Endothelial cell of umbilical vein (primary cell): Measurements from ENCODE around the gene IFNA8.
"Not testable (repeated sequence)": the region's sequence is repeated elsewhere in the genome, so short reads cannot be mapped to it uniquely, and the experiment has no call there.

Source experiments
- CTCF ChIP-seq, 2 donors: IDR thresholded peaks; 1 replicate in 1 of 2; 2 replicates in 1 of 2; pipeline ENCODE4 v1.5.1; 2011; ENCODE audit warnings: low read length in 2 of 2, mild to moderate bottlenecking in 2 of 2, moderate library complexity in 2 of 2, control low read depth in 1 of 2, inconsistent platforms in 1 of 2, low read depth in 1 of 2; ENCODE audit not compliant: insufficient read depth in 1 of 2; ENCODE audit errors: extremely low read depth in 1 of 2
- EZH2 ChIP-seq: IDR thresholded peaks from 2 replicates; pipeline ENCODE4 v1.6.1; 2012; ENCODE audit warnings: borderline replicate concordance, low read depth, mild to moderate bottlenecking, moderate library complexity, low read length, inconsistent platforms; ENCODE audit not compliant: severe bottlenecking
- GATA2 ChIP-seq: IDR thresholded peaks from 2 replicates; pipeline ENCODE4 v1.7.0; 2011; ENCODE audit warnings: low read depth, mild to moderate bottlenecking, moderate library complexity, mixed read lengths, low read length; ENCODE audit not compliant: insufficient read length, insufficient read depth
- JUN ChIP-seq: IDR thresholded peaks from 2 replicates; pipeline ENCODE4 v1.6.1; 2011; ENCODE audit warnings: borderline replicate concordance, low read depth; ENCODE audit not compliant: insufficient read length, insufficient read depth
- MAX ChIP-seq: IDR thresholded peaks from 2 replicates; pipeline ENCODE4 v1.6.1; 2011; ENCODE audit not compliant: insufficient read depth, insufficient read length
- POLR2A ChIP-seq: IDR thresholded peaks from 2 replicates; pipeline ENCODE4 v1.6.1; 2012; ENCODE audit warnings: low read depth, mild to moderate bottlenecking, control low read depth, low read length
- POLR2AphosphoS5 ChIP-seq: IDR thresholded peaks from 2 replicates; pipeline ENCODE4 v1.6.1; 2012; ENCODE audit warnings: low read depth, mild to moderate bottlenecking, control low read depth, low read length, moderate library complexity; ENCODE audit not compliant: insufficient read depth

DNA sequence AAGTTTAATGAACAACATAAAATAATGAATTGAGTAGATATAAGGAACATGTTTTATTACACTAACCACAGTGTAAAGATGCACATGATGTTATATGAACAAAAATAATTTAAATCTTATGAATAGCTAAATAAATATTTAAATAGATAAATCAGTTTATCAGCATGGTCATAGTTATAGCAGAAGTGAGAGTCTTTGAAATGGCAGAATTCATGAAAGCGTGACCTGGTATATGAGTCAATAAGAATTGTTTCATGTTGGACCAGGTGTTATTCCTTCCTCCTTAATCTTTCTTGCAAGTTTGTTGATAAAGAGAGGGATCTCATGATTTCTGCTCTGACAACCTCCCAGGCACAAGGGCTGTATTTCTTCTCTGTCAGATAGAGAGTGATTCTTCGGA lies 41.7 kb upstream of the IFNA8 start:
- TF ChIP-seq POLR2AphosphoS5; CTCF (IDR thresholded peaks at IDR 0.05; ENCODE audit: extremely low read depth in 1 of 2, insufficient read depth in 1 of 2, low read depth in 1 of 2, low read length in 2 of 2); POLR2A; MAX; EZH2; GATA2; JUN: not testable (repeated sequence)
